IgD-negative memory B cell (primary cell): ENCODE measurements around the gene GPR155. TPM values are rescaled to one million over a fixed set of nuclear protein-coding genes. Genes with fewer than 3 reads are reported as not detected.

Experiments used
- H3K27ac Mint-ChIP-seq, 3 donors: one replicate each; pipeline ENCODE4 v1.8.0; 2020 to 2022; ENCODE audit warnings: mild to moderate bottlenecking in 3 of 3, mixed read lengths in 3 of 3, moderate library complexity in 1 of 3
- H3K27me3 Mint-ChIP-seq: one replicate; pipeline ENCODE4 v1.8.0; 2021; ENCODE audit warnings: mixed read lengths
- H3K36me3 Mint-ChIP-seq: one replicate; pipeline ENCODE4 v1.8.0; 2020; ENCODE audit warnings: mild to moderate bottlenecking, mixed read lengths
- H3K4me1 Mint-ChIP-seq, 3 donors: one replicate each; pipeline ENCODE4 v1.8.0; 2020 to 2022; ENCODE audit warnings: mixed read lengths in 3 of 3, mild to moderate bottlenecking in 1 of 3
- H3K4me3 Mint-ChIP-seq, 4 donors: one replicate each; pipeline ENCODE4 v1.8.0; 2020 to 2022; ENCODE audit warnings: mild to moderate bottlenecking in 4 of 4, mixed read lengths in 4 of 4, moderate library complexity in 3 of 4
- H3K9me3 Mint-ChIP-seq, 3 donors: one replicate each; pipeline ENCODE4 v1.8.0; 2020 to 2021; ENCODE audit warnings: mixed read lengths in 3 of 3, mild to moderate bottlenecking in 1 of 3
- polyA plus RNA-seq: library from polyadenylated mRNA; unstranded; fragments of 300-500 nt; fragmentation: Illumina TruSeq; gene quantifications from one replicate; pipeline ENCODE4 v1.2.3, GENCODE V29; 2021

The GPR155 gene
- polyA plus RNA-seq, 1 donor from 2014 or later = 1.6 TPM

- H3K27ac Mint-ChIP-seq = no peak overlapping the region
- H3K27me3 Mint-ChIP-seq = no peaks in the 10 kb centered on the region
- no peak overlapping the region for H3K4me3 Mint-ChIP-seq
- H3K36me3 Mint-ChIP-seq = peaks cover 5% of the 10 kb centered on the region
- no peaks in the 10 kb centered on the region for H3K9me3 Mint-ChIP-seq
- no peaks in the 10 kb centered on the region for H3K4me1 Mint-ChIP-seq
Measured at GRCh38 chr2:174477759-174478158, 9.1 kb downstream of the GPR155 start.

- Mint-ChIP-seq H3K27ac (no peak overlapping the region), H3K4me1 (no peaks in the 10 kb centered on the region), H3K36me3 (peaks cover 2% of the 10 kb centered on the region), H3K4me3 (no peak overlapping the region), H3K27me3 (no peaks in the 10 kb centered on the region), H3K9me3 (no peaks in the 10 kb centered on the region)
Measured at GRCh38 chr2:174473796-174474195, 13.0 kb downstream of the GPR155 start.

GRCh38 chr2:174465327-174465726 is 21.5 kb downstream of the GPR155 start:
- H3K27ac Mint-ChIP-seq = no peak overlapping the region
- peaks cover 2% of the 10 kb centered on the region for H3K36me3 Mint-ChIP-seq

GRCh38 chr2:174461221-174461620 is 25.6 kb downstream of the GPR155 start:
- H3K4me3 Mint-ChIP-seq = no peak overlapping the region
- no peak overlapping the region for H3K27ac Mint-ChIP-seq
- H3K36me3 Mint-ChIP-seq = no peaks in the 10 kb centered on the region
- no peaks in the 10 kb centered on the region for H3K4me1 Mint-ChIP-seq
- H3K9me3 Mint-ChIP-seq = no peaks in the 10 kb centered on the region
- no peaks in the 10 kb centered on the region for H3K27me3 Mint-ChIP-seq

More at GRCh38 chr2:174465327-174465726, 21.5 kb downstream of the GPR155 start:
- H3K9me3 Mint-ChIP-seq = no peaks in the 10 kb centered on the region
- no peak overlapping the region for H3K4me3 Mint-ChIP-seq
- H3K27me3 Mint-ChIP-seq = no peaks in the 10 kb centered on the region
- no peaks in the 10 kb centered on the region for H3K4me1 Mint-ChIP-seq

- no peak overlapping the region for H3K27ac Mint-ChIP-seq
- peaks cover 4% of the 10 kb centered on the region for H3K36me3 Mint-ChIP-seq
- no peaks in the 10 kb centered on the region for H3K27me3 Mint-ChIP-seq
- H3K4me3 Mint-ChIP-seq = no peak overlapping the region
- no peaks in the 10 kb centered on the region for H3K9me3 Mint-ChIP-seq
- H3K4me1 Mint-ChIP-seq = peaks cover 8 to 14% (median 10%) of the 10 kb centered on the region in 3 donors
Measured at GRCh38 chr2:174454566-174454965, 32.3 kb downstream of the GPR155 start.

- peak overlapping the region in 1 of 3 donors; percentile 55 for H3K27ac Mint-ChIP-seq
- no peaks in the 10 kb centered on the region for H3K27me3 Mint-ChIP-seq
- no peaks in the 10 kb centered on the region for H3K9me3 Mint-ChIP-seq
- H3K36me3 Mint-ChIP-seq = peaks cover 4% of the 10 kb centered on the region
- H3K4me3 Mint-ChIP-seq = peak overlapping the region in 1 of 4 donors; percentile 47
- H3K4me1 Mint-ChIP-seq = peaks cover 14 to 16% (median 15%) of the 10 kb centered on the region in 3 donors
Measured at GRCh38 chr2:174450021-174450816, 36.6 kb downstream of the GPR155 start.

GRCh38 chr2:174449033-174449432 is 37.8 kb downstream of the GPR155 start:
- H3K27me3 Mint-ChIP-seq = no peaks in the 10 kb centered on the region
- no peaks in the 10 kb centered on the region for H3K9me3 Mint-ChIP-seq
- H3K4me1 Mint-ChIP-seq = peaks cover 14 to 16% (median 15%) of the 10 kb centered on the region in 3 donors
- H3K27ac Mint-ChIP-seq = no peak overlapping the region
- peak overlapping the region in 1 of 4 donors; percentile 19 for H3K4me3 Mint-ChIP-seq
- peaks cover 4% of the 10 kb centered on the region for H3K36me3 Mint-ChIP-seq

- Mint-ChIP-seq H3K4me1 (peaks cover 9 to 15% (median 14%) of the 10 kb centered on the region in 3 donors), H3K4me3 (no peak overlapping the region), H3K9me3 (no peaks in the 10 kb centered on the region), H3K27me3 (no peaks in the 10 kb centered on the region), H3K27ac (no peak overlapping the region), H3K36me3 (peaks cover 6% of the 10 kb centered on the region)
Measured at GRCh38 chr2:174446531-174446930, 40.3 kb downstream of the GPR155 start.

- H3K9me3 Mint-ChIP-seq = no peaks in the 10 kb centered on the region
- H3K4me3 Mint-ChIP-seq = no peak overlapping the region
- H3K27me3 Mint-ChIP-seq = no peaks in the 10 kb centered on the region
- peaks cover 7 to 9% (median 9%) of the 10 kb centered on the region in 3 donors for H3K4me1 Mint-ChIP-seq
- no peak overlapping the region for H3K27ac Mint-ChIP-seq
- H3K36me3 Mint-ChIP-seq = peaks cover 6% of the 10 kb centered on the region
Measured at GRCh38 chr2:174445248-174445647, 41.6 kb downstream of the GPR155 start.

- Mint-ChIP-seq H3K9me3 (no peaks in the 10 kb centered on the region), H3K4me3 (no peak overlapping the region), H3K27ac (no peak overlapping the region), H3K4me1 (peaks cover 2 to 6% (median 5%) of the 10 kb centered on the region in 3 donors), H3K27me3 (no peaks in the 10 kb centered on the region), H3K36me3 (peaks cover 6% of the 10 kb centered on the region)
Measured at GRCh38 chr2:174444761-174445160, 42.1 kb downstream of the GPR155 start.

- no peak overlapping the region for H3K4me3 Mint-ChIP-seq
- H3K9me3 Mint-ChIP-seq = no peaks in the 10 kb centered on the region
- no peak overlapping the region for H3K27ac Mint-ChIP-seq
- no peaks in the 10 kb centered on the region for H3K27me3 Mint-ChIP-seq
- no peaks in the 10 kb centered on the region for H3K4me1 Mint-ChIP-seq
- H3K36me3 Mint-ChIP-seq = peaks cover 6% of the 10 kb centered on the region
Measured at GRCh38 chr2:174442546-174443510, 44.0 kb downstream of the GPR155 start.

GRCh38 chr2:174439950-174440349 is 46.9 kb downstream of the GPR155 start:
- Mint-ChIP-seq H3K4me3 (no peak overlapping the region), H3K27ac (no peak overlapping the region), H3K27me3 (no peaks in the 10 kb centered on the region), H3K4me1 (no peaks in the 10 kb centered on the region), H3K9me3 (no peaks in the 10 kb centered on the region), H3K36me3 (peaks cover 6% of the 10 kb centered on the region)

- Mint-ChIP-seq H3K27me3 (no peaks in the 10 kb centered on the region), H3K4me3 (no peak overlapping the region), H3K9me3 (no peaks in the 10 kb centered on the region), H3K27ac (no peak overlapping the region), H3K36me3 (peaks cover 6% of the 10 kb centered on the region), H3K4me1 (no peaks in the 10 kb centered on the region)
Measured at GRCh38 chr2:174439323-174439722, 47.5 kb downstream of the GPR155 start.

- H3K4me1 Mint-ChIP-seq = no peaks in the 10 kb centered on the region
- peaks cover 6% of the 10 kb centered on the region for H3K36me3 Mint-ChIP-seq
- H3K9me3 Mint-ChIP-seq = peaks cover 0 to 2% (median 0%) of the 10 kb centered on the region in 3 donors
- H3K4me3 Mint-ChIP-seq = no peak overlapping the region
- no peaks in the 10 kb centered on the region for H3K27me3 Mint-ChIP-seq
- no peak overlapping the region for H3K27ac Mint-ChIP-seq
Measured at GRCh38 chr2:174438146-174438886, 48.5 kb downstream of the GPR155 start.

- Mint-ChIP-seq H3K36me3 (peaks cover 2% of the 10 kb centered on the region), H3K4me1 (no peaks in the 10 kb centered on the region), H3K9me3 (peaks cover 0 to 3% (median 0%) of the 10 kb centered on the region in 3 donors), H3K27ac (no peak overlapping the region), H3K27me3 (no peaks in the 10 kb centered on the region), H3K4me3 (no peak overlapping the region)
Measured at GRCh38 chr2:174436351-174436750, 50.5 kb downstream of the GPR155 start.
